ENCODE measurements around the gene LRRC4B.

GRCh38 chr19:50498219-50499056 is 69.8 kb downstream of the LRRC4B start:
- no peak for TF ChIP-seq CTCF (IDR thresholded peaks at IDR 0.05)
- no peak for TF ChIP-seq POLR2A (IDR thresholded peaks at IDR 0.05)
